GM10248 (cell line): Measurements from ENCODE around the gene AMPD1.

Experiments used
- CTCF ChIA-PET: fragments of 300-600 bp; sonication (Branson Sonifier 250); formaldehyde crosslinking; extraction: SDS; loops from one replicate; lab custom pipeline; 2021; ENCODE audit warnings: antibody characterized with exemption; lab: Yijun Ruan, JAX
- POLR2A ChIA-PET: fragments of 350-650 bp; sonication (Branson Sonifier 250); formaldehyde crosslinking; extraction: SDS; loops from one replicate; lab custom pipeline; 2020; ENCODE audit warnings: antibody characterized with exemption; lab: Yijun Ruan, JAX
- DNase-seq: peaks from one replicate; pipeline ENCODE4 v3.0.0; 2012; ENCODE audit errors: extremely low spot score
- CTCF ChIP-seq: IDR thresholded peaks from 2 replicates; pipeline ENCODE4 v1.5.1; 2012; ENCODE audit warnings: mild to moderate bottlenecking, low read depth; ENCODE audit errors: extremely low read depth, missing control alignments, control extremely low read depth

The AMPD1 gene

GRCh38 chr1:114719424-114719787 is 24.1 kb upstream of the AMPD1 start:
- ChIA-PET CTCF (interaction anchor here (0.9 to 1.6 kb wide), 7 partner anchors 9 to 372 kb away, joined by 3 to 6 read pairs (median 3); no protein-coding TSS in a partner anchor), POLR2A (no interaction called here)
- no peak for DNase-seq
- TF ChIP-seq CTCF = no peak

GRCh38 chr1:114718661-114719423 is 23.5 kb upstream of the AMPD1 start:
- TF ChIP-seq CTCF = no peak
- POLR2A ChIA-PET = no interaction called here
- no peak for DNase-seq
- CTCF ChIA-PET = interaction anchor here (1.2 to 1.6 kb wide), 3 partner anchors 26 to 372 kb away, joined by 4 to 6 read pairs (median 5); no protein-coding TSS in a partner anchor

- ChIA-PET CTCF (interaction anchor here (0.7 to 2.8 kb wide), 7 partner anchors 10 to 370 kb away, joined by 3 to 11 read pairs (median 5); partner anchors contain the start of genes AMPD1 and DENND2C), POLR2A (interaction anchor here (0.9 kb wide), 1 partner anchor 10 kb away, joined by 5 read pairs; no protein-coding TSS in a partner anchor)
- DNase-seq = peak; percentile 94
- TF ChIP-seq CTCF = no peak
These were observed 21.2 kb upstream of the AMPD1 start, which contains the start of gene NRAS for GRCh38 chr1:114716304-114717170. NRAS (minus strand) TSS chr1:114716771; CDS start chr1:114716160, 611 bp downstream.

- ChIA-PET CTCF (interaction anchor here (0.7 to 2.8 kb wide), 6 partner anchors 9 to 369 kb away, joined by 3 to 11 read pairs (median 5); partner anchors contain the start of genes AMPD1 and DENND2C), POLR2A (interaction anchor here (0.9 kb wide), 1 partner anchor 9 kb away, joined by 5 read pairs; no protein-coding TSS in a partner anchor)
- no peak for TF ChIP-seq CTCF
- no peak for DNase-seq
These were observed 20.6 kb upstream of the AMPD1 start for GRCh38 chr1:114715952-114716303.

- DNase-seq = no peak
- CTCF ChIA-PET = interaction anchor here (1.0 to 2.2 kb wide), 2 partner anchors 11 to 366 kb away, joined by 4 to 7 read pairs; no protein-coding TSS in a partner anchor
- TF ChIP-seq CTCF = no peak
- POLR2A ChIA-PET = no interaction called here
These were observed 17.6 kb upstream of the AMPD1 start for GRCh38 chr1:114712977-114713376.

- DNase-seq = no peak
- ChIA-PET POLR2A (no interaction called here), CTCF (interaction anchor here (0.7 to 1.0 kb wide), 2 partner anchors 12 to 151 kb away, joined by 3 read pairs; no protein-coding TSS in a partner anchor)
- no peak for TF ChIP-seq CTCF
These were observed 15.0 kb upstream of the AMPD1 start for GRCh38 chr1:114710360-114710759.
